GM20431 (cell line): ENCODE data around the gene SPTBN4.

ENCODE experiments used
- in situ Hi-C: fragments of 300-500 bp; cut with MseI, MboI; formaldehyde crosslinking; loops from one replicate; pipeline ENCODE4 v1.15.0; 2020; ENCODE audit warnings: low sequenced_read_pairs; ENCODE audit not compliant: unreplicated experiment

Gene SPTBN4

GRCh38 chr19:40597329-40597838 is 130.6 kb downstream of the SPTBN4 start:
- in situ Hi-C loops, result no loop called here

DNA sequence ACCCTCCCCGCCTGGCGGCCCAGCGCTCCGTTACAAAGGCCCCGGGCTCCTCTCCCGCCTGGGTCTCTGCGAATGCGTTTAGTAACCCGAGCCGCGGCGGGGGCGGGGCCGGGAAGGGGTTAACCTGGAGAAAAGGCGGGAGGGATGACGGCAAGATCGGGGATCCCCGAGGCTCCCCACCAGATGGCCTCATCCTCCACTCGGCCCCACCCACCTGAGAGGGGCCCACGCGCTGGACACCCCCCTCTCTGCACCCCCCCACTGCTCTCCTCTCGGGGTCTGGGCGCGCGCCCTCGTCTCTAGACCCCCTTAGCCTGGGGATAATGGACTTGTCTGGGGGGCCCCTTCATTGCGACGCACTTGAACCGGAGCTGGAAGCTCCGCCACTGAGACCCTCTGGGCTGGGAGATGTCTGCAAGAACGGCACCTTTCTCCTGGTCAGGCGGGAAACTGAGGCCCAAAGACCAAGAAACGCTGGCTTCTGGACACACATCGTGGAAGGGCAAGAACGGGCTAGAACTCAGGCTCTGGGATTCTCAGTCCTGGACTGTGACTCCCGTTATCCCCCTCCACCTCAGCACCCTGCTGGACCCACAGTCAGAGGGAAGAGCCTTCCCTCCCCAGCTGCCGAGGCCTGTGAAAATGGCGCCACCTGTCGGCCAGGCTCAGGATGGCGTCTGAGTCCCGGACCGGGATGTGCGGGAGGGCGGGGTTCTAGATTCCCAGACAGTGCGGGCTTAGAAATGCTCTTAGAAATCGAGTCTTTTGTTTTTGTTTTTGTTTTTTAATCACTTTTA is 131.5 kb downstream of the SPTBN4 start:
- in situ Hi-C loops, result no loop called here

GRCh38 chr19:40598918-40599307 is 132.1 kb downstream of the SPTBN4 start:
- in situ Hi-C loops, result no loop called here

- in situ Hi-C loops, result no loop called here
Observed at GRCh38 chr19:40599331-40599901, 132.6 kb downstream of the SPTBN4 start.

- in situ Hi-C loops, result no loop called here
Observed at GRCh38 chr19:40599902-40600569, 133.2 kb downstream of the SPTBN4 start.

- in situ Hi-C loops, result no loop called here
Observed at GRCh38 chr19:40600570-40601133, 133.9 kb downstream of the SPTBN4 start.

DNA sequence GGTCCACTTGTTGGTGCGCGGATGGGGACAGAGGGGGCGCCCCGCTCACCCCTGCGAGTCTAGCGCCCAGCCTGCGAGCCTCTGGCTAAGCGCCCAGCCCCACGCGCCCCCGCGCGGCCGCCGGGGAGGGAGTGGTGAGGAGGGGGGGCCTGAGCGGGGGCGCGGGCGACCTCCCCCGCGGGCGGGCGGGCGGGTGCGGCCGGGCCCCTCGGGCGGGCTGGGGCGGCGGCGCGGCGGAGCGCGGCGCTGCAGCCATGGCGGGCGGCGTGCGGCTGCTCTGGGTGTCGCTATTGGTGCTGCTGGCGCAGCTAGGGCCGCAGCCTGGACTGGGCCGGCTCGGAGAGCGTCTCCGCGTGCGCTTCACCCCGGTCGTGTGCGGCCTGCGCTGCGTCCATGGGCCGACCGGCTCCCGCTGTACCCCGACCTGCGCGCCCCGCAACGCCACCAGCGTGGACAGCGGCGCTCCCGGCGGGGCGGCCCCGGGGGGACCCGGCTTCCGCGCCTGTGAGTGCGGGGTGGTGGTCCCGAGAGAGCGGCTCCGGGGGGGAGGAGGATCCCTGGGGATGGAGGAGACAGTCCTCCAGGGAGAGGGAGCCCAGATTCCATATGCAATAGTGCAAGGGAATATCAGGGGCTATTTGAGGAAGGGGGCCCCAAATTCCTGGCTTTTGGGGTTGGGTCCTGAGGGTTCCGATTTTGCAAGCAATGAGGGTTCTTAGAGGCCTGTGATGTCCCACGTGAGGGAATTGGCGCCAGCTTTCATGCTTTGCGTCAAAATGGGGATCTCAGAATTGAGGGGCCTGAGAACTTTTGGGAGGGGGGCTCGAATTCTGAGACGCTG is 134.6 kb downstream of the SPTBN4 start, which contains the start of gene LTBP4:
TSS of gene LTBP4 (plus strand) at position 236 of the 841 bp plus-strand sequence. CDS start at position 255, 19 bp downstream.
- in situ Hi-C loops, result no loop called here

GRCh38 chr19:40603071-40603388 is 136.2 kb downstream of the SPTBN4 start:
- in situ Hi-C loops, result no loop called here

DNA sequence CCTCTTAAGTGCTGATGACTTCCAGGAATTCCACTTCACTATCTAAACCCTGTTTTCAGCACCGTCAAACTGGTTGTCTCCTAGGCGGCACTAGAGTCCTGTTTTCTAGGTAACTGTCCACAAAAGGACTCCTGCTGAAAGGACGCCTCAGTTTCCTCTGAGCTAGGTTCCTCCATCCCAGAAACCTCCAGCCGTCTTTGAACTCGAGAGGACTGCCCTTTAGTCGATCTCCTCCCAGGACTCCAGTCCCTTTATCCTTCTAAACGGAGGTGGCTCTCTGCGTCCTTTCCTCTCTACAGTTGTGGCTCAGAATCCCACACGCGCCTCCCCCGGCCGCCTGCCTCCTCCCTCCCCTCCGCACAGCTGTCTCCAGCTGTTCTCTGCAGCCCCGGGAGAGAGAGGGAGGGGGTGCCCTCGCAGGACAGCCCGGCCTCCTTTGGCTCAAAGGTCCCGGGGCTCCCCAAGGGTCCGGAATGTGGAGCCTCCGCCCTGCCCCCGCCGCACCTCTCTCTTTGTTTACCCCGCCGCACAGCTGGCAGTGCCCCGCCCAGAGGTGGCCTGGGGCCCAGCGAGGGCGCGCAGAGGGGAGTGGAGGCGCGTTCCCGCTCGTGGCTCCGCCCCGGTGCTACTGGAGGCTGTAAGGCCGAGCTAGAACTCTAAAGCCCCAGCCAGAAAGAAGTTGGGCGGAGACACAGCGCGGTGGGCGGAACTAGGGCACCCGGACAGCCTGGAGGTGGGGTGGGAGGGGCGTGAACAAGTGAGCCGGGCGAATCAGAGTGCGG is 136.8 kb downstream of the SPTBN4 start:
- in situ Hi-C loops, result no loop called here

GRCh38 chr19:40604171-40604646 is 137.4 kb downstream of the SPTBN4 start:
- in situ Hi-C loops, result no loop called here

GRCh38 chr19:40604647-40605215 is 137.9 kb downstream of the SPTBN4 start:
- in situ Hi-C loops, result no loop called here

GRCh38 chr19:40605216-40605971 is 138.6 kb downstream of the SPTBN4 start:
- in situ Hi-C loops, result no loop called here

DNA sequence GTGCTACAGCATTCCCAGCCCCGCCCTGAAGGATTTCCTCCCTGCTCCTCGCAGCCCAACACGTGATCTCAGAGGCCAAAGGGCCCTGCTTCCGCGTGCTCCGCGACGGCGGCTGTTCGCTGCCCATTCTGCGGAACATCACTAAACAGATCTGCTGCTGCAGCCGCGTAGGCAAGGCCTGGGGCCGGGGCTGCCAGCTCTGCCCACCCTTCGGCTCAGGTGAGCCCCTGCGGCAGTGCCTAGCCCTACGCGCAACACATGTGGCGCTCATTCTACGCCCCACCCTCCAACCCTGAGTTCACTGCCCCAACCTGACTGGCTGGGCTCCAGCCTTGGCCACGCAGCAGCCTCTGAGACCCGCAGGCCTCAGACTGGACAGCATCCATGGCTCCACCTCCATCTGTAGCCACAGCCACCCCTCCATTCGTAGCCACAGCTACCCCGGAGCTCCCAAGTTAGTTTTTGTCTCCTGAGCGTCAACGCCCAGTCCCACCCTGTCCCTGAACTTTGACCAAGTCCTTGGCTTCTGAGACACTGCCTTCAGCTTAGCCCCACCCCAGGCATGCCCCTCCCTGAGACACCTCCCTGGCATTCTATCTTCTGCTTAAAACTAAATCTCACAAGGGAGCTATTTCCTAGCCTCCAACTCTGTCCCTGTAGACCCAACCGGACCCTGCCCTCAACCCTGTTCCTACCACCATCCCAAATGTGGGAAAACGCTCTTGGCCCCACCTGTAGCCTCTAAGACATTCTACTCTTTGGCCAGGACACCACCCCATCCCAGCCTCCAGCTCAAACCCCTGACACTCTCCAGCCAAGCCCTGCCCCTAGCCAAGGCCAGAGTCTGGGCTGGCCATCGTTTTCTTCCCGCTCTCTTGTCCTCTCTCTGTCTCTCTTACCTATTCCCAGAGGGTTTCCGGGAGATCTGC is 140.8 kb downstream of the SPTBN4 start:
- in situ Hi-C loops, result no loop called here

- in situ Hi-C loops, result no loop called here
Observed at GRCh38 chr19:40608240-40608621, 141.4 kb downstream of the SPTBN4 start.

DNA sequence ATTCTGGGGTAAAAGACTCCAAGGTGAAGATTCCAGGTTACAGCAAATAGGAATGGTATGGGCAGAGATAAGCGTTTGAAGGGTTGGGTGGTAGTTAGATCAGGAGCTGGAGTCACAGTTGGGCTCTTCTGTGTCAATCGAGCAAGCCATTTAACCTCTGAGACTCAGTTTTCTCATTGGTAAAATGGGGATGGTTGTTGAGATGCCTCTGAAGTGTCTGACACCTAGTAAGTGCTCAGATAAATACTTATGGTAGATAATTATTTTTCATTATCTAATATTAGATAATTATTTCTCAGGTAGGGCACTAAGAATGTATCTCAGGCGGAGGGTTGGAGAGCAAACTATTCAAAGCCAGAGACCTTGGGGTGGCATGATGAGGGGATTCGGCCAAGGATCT is 142.2 kb downstream of the SPTBN4 start:
- in situ Hi-C loops, result no loop called here

GRCh38 chr19:40609561-40610395 is 143.0 kb downstream of the SPTBN4 start:
- in situ Hi-C loops, result no loop called here
